OCI-LY3 (cell line): ENCODE results near the gene INTS11.

Source experiments
- CTCF ChIP-seq: fragments of 200-600, 300-600 bp; sonication (generic); IDR thresholded peaks from 2 replicates; pipeline ENCODE4 v1.5.1; 2014; ENCODE audit warnings: antibody characterized with exemption, low read length, low read depth
- EZH2phosphoT487 ChIP-seq: fragments of 200-600 bp; shearing (Covaris generic); IDR thresholded peaks from 2 replicates; pipeline ENCODE4 v1.6.1; 2018; ENCODE audit warnings: antibody characterized with exemption, mixed run types, low read depth

DNA sequence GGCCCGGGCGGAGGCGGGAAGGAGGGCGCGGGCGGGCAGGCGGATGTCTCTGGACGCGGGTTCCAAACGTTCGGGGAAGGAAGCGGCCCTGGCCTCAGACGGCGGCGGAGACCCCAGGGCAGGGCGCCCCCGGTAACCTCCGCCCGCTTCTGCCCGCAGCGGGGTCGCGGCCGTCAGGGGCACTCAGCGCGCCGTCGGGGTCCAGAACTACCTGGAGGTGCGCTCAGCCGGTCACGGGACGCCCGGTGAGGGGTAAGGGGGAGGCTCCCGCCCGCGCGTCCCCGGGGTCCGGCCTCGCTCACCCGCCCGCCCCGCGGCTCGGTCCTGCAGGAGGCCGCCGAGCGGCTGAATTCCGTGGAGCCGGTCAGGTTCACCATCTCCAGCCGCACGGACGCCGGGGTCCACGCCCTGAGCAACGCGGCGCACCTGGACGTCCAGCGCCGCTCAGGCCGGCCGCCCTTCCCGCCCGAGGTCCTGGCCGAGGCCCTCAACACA is 15.7 kb downstream of the INTS11 start:
- TF ChIP-seq CTCF (no peak), EZH2phosphoT487 (no peak)
